ENCODE data around the gene LRMDA. TPM values are rescaled to one million over a fixed set of nuclear protein-coding genes. Genes with fewer than 3 reads are reported as not detected.

The LRMDA gene
- total RNA-seq, 4 donors from 2014 or later: 7.3 to 20.1 (median 8.4) TPM

GRCh38 chr10:76461024-76461423, 1029.6 kb downstream of the LRMDA start:
- ATAC-seq: no peak
- Histone ChIP-seq H3K4me3 (no peak overlapping the region), H3K36me3 (no peaks in the 10 kb centered on the region), H3K27ac (no peak overlapping the region), H3K4me1 (peaks cover 18 to 36% (median 20%) of the 10 kb centered on the region in 3 donors), H3K9me3 (peaks cover 0 to 5% (median 0%) of the 10 kb centered on the region in 3 donors), H3K27me3 (no peaks in the 10 kb centered on the region)
- 89 to 100% methylated on average over 2 to 3 of the region's 3 CpGs for WGBS, 2 donors (ENCODE audit: low coverage in 1 of 2)
- TF ChIP-seq POLR2A (IDR thresholded peaks at IDR 0.05) (no peak), CTCF (IDR thresholded peaks at IDR 0.05) (no peak), POLR2AphosphoS5 (IDR thresholded peaks at IDR 0.05) (no peak), EP300 (IDR thresholded peaks at IDR 0.05) (no peak)

GRCh38 chr10:76463111-76463510, 1031.7 kb downstream of the LRMDA start:
- no peak for TF ChIP-seq EP300 (IDR thresholded peaks at IDR 0.05)
- TF ChIP-seq CTCF (IDR thresholded peaks at IDR 0.05): no peak
- TF ChIP-seq POLR2A (IDR thresholded peaks at IDR 0.05): no peak
- TF ChIP-seq POLR2AphosphoS5 (IDR thresholded peaks at IDR 0.05): no peak
- Histone ChIP-seq H3K4me3 (no peak overlapping the region), H3K27me3 (no peaks in the 10 kb centered on the region), H3K4me1 (peaks cover 18 to 37% (median 19%) of the 10 kb centered on the region in 3 donors), H3K36me3 (no peaks in the 10 kb centered on the region), H3K27ac (no peak overlapping the region), H3K9me3 (no peaks in the 10 kb centered on the region)
- no CpG with 5 or more reads among the region's 1 CpG for WGBS, 2 donors (ENCODE audit: low coverage in 1 of 2)
- no peak for ATAC-seq

- 66 to 78% methylated on average over 6 of the region's 6 CpGs for WGBS, 2 donors (ENCODE audit: low coverage in 1 of 2)
- Histone ChIP-seq H3K9me3 (no peaks in the 10 kb centered on the region), H3K36me3 (no peaks in the 10 kb centered on the region), H3K27me3 (no peaks in the 10 kb centered on the region), H3K27ac (no peak overlapping the region), H3K4me3 (no peak overlapping the region), H3K4me1 (peaks cover 0 to 17% (median 0%) of the 10 kb centered on the region in 3 donors)
- no peak for ATAC-seq
- TF ChIP-seq POLR2A (IDR thresholded peaks at IDR 0.05) (no peak), EP300 (IDR thresholded peaks at IDR 0.05) (no peak), POLR2AphosphoS5 (IDR thresholded peaks at IDR 0.05) (no peak), CTCF (IDR thresholded peaks at IDR 0.05) (no peak)
These were observed 1035.5 kb downstream of the LRMDA start for GRCh38 chr10:76466836-76467503.

- H3K27ac ChIP-seq: no peak overlapping the region
- H3K4me1 ChIP-seq: peaks cover 0 to 17% (median 0%) of the 10 kb centered on the region in 3 donors
- no peaks in the 10 kb centered on the region for H3K36me3 ChIP-seq
- no peaks in the 10 kb centered on the region for H3K9me3 ChIP-seq
- no peaks in the 10 kb centered on the region for H3K27me3 ChIP-seq
- no peak for ATAC-seq
- H3K4me3 ChIP-seq: no peak overlapping the region
- TF ChIP-seq EP300 (IDR thresholded peaks at IDR 0.05) (no peak), POLR2A (IDR thresholded peaks at IDR 0.05) (no peak), CTCF (IDR thresholded peaks at IDR 0.05) (no peak), POLR2AphosphoS5 (IDR thresholded peaks at IDR 0.05) (no peak)
These were observed 1038.3 kb downstream of the LRMDA start for GRCh38 chr10:76469675-76470074.

GRCh38 chr10:76479103-76479790, 1047.8 kb downstream of the LRMDA start:
- Histone ChIP-seq H3K9me3 (no peaks in the 10 kb centered on the region), H3K27ac (no peak overlapping the region), H3K27me3 (no peaks in the 10 kb centered on the region), H3K4me1 (peaks cover 0 to 18% (median 2%) of the 10 kb centered on the region in 3 donors), H3K4me3 (no peak overlapping the region), H3K36me3 (no peaks in the 10 kb centered on the region)
- WGBS, 2 donors (ENCODE audit: low coverage in 1 of 2): 80 to 100% methylated on average over 4 to 5 of the region's 5 CpGs
- no peak for ATAC-seq
- no peak for TF ChIP-seq POLR2A (IDR thresholded peaks at IDR 0.05)
- no peak for TF ChIP-seq EP300 (IDR thresholded peaks at IDR 0.05)
- TF ChIP-seq CTCF (IDR thresholded peaks at IDR 0.05): no peak
- TF ChIP-seq POLR2AphosphoS5 (IDR thresholded peaks at IDR 0.05): no peak
